WI38 (cell line): Measurements from ENCODE around the gene IBA57.

ENCODE experiments used
- H3K4me3 ChIP-seq: 2 replicates; pipeline ENCODE4 v1.5.1; 2011; ENCODE audit warnings: low read depth, mild to moderate bottlenecking, control low read depth, low read length
- TF ChIP-seq, protein P1 (sequence below): IDR thresholded peaks from 2 replicates; pipeline ENCODE4 v1.5.1; 2012; ENCODE audit warnings: low read depth, mild to moderate bottlenecking, control low read depth, low read length

The IBA57 gene

DNA sequence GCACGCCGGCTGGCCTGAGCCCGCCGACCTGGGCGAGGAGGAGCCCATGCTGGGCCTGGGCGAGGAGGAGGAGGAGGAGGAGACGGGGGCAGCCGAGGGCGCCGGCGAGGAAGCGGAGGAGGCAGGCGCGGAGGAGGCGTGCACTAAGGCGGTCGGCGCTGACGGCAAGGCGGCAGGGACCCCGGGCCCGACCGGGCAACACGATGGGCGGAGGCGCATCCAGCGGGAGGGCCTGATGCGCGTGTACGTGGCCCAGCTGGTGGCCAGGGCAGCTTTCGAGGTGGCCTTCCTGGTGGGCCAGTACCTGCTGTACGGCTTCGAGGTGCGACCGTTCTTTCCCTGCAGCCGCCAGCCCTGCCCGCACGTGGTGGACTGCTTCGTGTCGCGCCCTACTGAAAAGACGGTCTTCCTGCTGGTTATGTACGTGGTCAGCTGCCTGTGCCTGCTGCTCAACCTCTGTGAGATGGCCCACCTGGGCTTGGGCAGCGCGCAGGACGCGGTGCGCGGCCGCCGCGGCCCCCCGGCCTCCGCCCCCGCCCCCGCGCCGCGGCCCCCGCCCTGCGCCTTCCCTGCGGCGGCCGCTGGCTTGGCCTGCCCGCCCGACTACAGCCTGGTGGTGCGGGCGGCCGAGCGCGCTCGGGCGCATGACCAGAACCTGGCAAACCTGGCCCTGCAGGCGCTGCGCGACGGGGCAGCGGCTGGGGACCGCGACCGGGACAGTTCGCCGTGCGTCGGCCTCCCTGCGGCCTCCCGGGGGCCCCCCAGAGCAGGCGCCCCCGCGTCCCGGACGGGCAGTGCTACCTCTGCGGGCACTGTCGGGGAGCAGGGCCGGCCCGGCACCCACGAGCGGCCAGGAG lies 7.2 kb upstream of the IBA57 start:
- H3K4me3 ChIP-seq: no peak overlapping the region
- TF ChIP-seq, protein P1, sequence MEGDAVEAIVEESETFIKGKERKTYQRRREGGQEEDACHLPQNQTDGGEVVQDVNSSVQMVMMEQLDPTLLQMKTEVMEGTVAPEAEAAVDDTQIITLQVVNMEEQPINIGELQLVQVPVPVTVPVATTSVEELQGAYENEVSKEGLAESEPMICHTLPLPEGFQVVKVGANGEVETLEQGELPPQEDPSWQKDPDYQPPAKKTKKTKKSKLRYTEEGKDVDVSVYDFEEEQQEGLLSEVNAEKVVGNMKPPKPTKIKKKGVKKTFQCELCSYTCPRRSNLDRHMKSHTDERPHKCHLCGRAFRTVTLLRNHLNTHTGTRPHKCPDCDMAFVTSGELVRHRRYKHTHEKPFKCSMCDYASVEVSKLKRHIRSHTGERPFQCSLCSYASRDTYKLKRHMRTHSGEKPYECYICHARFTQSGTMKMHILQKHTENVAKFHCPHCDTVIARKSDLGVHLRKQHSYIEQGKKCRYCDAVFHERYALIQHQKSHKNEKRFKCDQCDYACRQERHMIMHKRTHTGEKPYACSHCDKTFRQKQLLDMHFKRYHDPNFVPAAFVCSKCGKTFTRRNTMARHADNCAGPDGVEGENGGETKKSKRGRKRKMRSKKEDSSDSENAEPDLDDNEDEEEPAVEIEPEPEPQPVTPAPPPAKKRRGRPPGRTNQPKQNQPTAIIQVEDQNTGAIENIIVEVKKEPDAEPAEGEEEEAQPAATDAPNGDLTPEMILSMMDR: no peak

DNA sequence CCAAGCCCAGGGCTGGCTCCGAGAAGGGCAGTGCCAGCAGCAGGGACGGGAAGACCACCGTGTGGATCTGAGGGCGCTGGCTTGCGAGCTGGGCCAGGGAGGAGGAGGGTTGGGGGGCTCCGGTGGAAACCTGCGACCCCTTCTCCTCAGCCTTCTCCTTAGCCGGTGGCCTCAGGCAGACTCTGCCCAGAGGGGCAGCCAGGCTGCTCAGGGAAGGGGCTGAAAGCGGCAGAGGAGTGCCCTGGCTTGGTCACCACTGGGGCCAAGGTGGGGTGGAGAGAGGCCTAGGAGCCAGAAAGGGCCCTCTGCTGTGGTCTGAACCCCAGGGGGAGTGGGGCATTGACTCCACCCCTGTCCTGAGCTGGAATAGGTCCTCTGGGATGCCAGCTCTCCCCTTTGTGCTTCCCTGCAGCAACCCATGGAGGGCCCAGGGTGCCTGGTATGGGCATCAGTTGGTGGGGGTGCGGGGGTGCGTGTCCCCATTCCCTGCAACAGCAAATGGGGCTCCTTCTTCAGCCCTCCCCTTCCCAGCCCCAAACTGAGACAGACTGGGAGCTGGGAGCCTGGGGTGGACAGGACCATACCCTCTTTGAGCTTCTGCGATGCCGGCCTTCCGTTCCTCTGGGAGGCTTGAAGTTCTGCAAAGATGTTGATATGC lies 6.5 kb upstream of the IBA57 start:
- no peak overlapping the region for H3K4me3 ChIP-seq
- TF ChIP-seq, protein P1: no peak

DNA sequence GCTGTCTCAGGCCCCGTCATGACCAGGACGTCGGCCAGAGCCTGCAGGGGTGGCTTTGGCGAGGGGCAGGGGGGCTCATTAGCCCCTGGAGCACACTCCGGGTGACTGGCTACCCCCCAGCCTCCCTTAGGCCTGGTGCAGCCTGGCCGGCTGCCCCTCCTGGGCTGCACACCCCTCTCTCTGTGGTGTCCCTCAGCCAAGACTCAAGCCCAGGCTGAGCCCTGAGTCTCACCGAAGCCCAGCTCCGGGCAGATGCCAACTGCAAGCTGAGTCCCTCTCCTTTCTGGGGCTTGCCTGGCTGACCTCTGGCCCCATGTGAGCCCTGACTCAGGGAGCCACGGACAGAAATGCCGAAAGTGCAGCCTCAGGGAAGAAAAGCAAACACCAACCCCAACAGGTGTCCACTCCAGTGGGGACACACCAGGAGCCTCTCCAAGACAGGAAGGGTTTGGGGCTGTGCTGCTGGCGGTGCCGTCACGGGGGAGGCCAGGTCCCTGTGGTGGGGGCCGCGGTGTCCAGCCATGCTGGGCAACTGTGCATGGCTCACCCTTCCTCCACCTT lies 5.3 kb upstream of the IBA57 start:
- H3K4me3 ChIP-seq: no peak overlapping the region
- TF ChIP-seq, protein P1: no peak

DNA sequence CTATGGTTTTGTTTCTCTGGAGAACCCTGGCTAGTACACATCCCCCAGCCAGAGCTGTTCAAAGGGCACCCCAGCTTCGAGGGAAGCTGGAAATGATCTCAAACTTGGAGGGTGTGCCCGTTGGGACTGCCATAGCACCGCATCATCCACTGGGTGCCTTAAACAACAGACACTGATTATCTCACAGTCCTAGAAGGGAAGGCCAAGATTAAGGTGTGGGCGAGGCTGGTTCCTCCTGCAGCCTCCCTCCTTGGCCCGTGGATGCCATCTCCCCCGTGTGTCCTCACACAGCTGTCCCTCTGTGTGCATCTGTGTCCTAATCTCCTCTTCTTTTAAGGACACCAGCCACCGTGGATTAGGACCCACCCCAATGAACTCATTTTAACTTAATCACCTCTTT lies 4.2 kb upstream of the IBA57 start:
- TF ChIP-seq, protein P1: no peak
- H3K4me3 ChIP-seq: no peak overlapping the region

DNA sequence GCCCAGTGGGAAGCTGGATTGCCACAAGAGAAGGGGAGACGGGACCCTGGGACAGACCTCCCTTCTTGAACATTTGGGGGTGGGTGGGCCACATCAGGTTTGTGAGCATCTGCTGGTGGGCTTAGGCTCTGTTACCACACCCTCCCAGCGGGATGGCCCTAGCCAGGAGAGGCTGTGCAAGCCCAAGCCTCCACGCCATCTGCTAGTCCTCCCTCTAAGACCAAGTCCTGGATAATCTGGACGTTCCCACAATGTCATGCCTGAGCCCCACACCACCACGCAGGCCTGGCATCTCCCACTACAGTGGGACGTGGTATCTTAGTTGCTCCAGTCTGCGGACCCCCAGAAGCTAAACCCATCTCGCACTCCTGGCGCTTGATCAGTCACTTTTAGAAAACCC lies 3.7 kb upstream of the IBA57 start:
- H3K4me3 ChIP-seq: no peak overlapping the region
- TF ChIP-seq, protein P1: no peak

DNA sequence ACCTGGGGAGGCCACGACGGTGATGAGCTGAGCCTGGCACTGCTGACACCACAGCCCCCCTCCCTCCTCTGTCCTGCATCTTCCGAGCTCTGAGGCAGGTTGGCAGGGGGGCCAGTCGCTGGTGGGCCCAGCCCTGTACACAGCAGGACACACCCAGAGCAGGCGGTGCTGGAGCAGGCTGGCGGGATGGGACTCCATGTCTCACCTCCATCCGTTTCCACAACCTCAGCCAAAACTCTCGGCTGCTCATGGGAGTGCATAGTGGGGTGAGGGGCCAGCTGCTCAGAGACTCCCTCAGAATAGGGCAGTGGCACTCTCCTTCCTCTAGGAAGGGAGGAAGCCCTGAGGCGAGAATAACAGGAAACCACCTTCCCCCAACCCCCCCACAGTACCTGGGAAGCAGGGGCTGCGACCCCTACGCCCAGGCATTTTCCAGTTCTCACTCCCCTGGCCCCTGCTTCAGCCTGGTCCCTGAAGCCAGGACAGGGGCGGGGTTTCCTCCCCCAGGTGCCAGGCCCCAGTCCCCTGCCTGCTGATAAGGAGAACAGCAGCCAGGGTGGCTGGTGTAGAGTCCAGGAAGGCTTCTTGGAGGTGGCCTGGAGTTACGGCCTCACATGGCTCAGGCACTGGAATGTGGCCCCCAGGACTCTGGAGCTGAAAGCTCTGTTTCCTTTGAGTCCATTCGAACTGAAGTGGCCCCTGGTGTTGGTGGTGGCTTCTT lies 3.2 kb upstream of the IBA57 start:
- H3K4me3 ChIP-seq: no peak overlapping the region
- TF ChIP-seq, protein P1: no peak
